ENCODE measurements around the gene REP15. TPM values are rescaled to one million over a fixed set of nuclear protein-coding genes. Genes with fewer than 3 reads are reported as not detected.

REP15 gene
- total and polyA plus RNA-seq, 2 donors (not counting 1 experiment from before 2014, with no cell fraction given) = 0.44 TPM; not detected in 1

DNA sequence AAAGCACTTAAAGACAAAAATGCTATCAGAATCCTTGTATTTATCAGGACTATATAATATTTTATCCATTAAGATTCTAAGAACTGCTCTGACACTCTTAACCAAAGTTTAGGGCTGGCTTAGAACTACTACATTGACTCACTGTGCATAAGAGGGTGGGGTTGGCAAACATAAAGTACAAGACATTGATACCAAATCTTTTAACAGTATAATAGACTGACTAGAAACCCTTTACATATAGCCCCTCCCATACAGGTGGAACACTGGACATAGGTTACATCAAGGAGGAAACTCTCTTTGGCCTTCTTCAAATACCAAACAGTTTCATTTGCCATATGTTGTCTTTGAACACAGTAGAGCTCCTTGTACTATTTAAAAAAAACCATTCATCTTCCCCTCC, 15.6 kb upstream of the REP15 start:
- DNase-seq (no peak), ATAC-seq (ENCODE audit: low read depth) (no peak)
- intact Hi-C loops (cut with micrococcal nuclease) = no loop called here
- H3K79me2 ChIP-seq (ENCODE audit: control insufficient read depth, insufficient read depth, low read length) = no peaks in the 10 kb centered on the region
- no peak overlapping the region for H3K9ac ChIP-seq (ENCODE audit: low read length)
- ChIA-PET CTCF (no interaction called here), POLR2A (no interaction called here)
- H3K36me3 ChIP-seq (replicated peaks in 1 of 2; ENCODE audit: control extremely low read depth in 1 of 2, control insufficient read depth in 1 of 2, extremely low read depth in 1 of 2, insufficient read depth in 2 of 2, low read length in 1 of 2) = peaks cover 0 to 15% of the 10 kb centered on the region in 2 experiments
- H4K20me1 ChIP-seq (ENCODE audit: control insufficient read depth, insufficient read depth, low read length, poor library complexity, severe bottlenecking) = no peaks in the 10 kb centered on the region
- H3K4me3 ChIP-seq (ENCODE audit: control extremely low read depth in 1 of 5, extremely low read depth in 1 of 5, insufficient read depth in 1 of 5, low read depth in 2 of 5, low read length in 4 of 5) = no peak overlapping the region
- Mint-ChIP-seq H3K27me3 (no peaks in the 10 kb centered on the region), H3K4me1 (no peaks in the 10 kb centered on the region), H3K4me3 (no peak overlapping the region), H3K27ac (no peak overlapping the region), H3K9me3 (ENCODE audit: insufficient read depth) (peaks cover 3% of the 10 kb centered on the region)
- H3K27me3 ChIP-seq (replicated peaks in 1 of 4; ENCODE audit: control extremely low read depth in 1 of 4, control insufficient read depth in 3 of 4, insufficient read depth in 4 of 4, low read length in 3 of 4) = no peaks in the 10 kb centered on the region
- no peaks in the 10 kb centered on the region for H3K4me1 ChIP-seq (ENCODE audit: control insufficient read depth in 2 of 2, insufficient read depth in 2 of 2, low read length in 2 of 2)
- no peak overlapping the region for H3K4me2 ChIP-seq (replicated peaks; ENCODE audit: low read depth, low read length, poor library complexity, severe bottlenecking)
- TF ChIP-seq, protein P1, sequence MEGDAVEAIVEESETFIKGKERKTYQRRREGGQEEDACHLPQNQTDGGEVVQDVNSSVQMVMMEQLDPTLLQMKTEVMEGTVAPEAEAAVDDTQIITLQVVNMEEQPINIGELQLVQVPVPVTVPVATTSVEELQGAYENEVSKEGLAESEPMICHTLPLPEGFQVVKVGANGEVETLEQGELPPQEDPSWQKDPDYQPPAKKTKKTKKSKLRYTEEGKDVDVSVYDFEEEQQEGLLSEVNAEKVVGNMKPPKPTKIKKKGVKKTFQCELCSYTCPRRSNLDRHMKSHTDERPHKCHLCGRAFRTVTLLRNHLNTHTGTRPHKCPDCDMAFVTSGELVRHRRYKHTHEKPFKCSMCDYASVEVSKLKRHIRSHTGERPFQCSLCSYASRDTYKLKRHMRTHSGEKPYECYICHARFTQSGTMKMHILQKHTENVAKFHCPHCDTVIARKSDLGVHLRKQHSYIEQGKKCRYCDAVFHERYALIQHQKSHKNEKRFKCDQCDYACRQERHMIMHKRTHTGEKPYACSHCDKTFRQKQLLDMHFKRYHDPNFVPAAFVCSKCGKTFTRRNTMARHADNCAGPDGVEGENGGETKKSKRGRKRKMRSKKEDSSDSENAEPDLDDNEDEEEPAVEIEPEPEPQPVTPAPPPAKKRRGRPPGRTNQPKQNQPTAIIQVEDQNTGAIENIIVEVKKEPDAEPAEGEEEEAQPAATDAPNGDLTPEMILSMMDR (IDR thresholded peaks at IDR 0.05) = no peak
- TF ChIP-seq EZH2 (IDR thresholded peaks at IDR 0.05; ENCODE audit: borderline replicate concordance, insufficient read depth, low read depth, low read length, poor library complexity, severe bottlenecking) = no peak
- no peak overlapping the region for H2AFZ ChIP-seq (ENCODE audit: insufficient read depth, low read depth, low read length, poor library complexity, severe bottlenecking)
- H3K27ac ChIP-seq (ENCODE audit: low read length in 2 of 2) = no peak overlapping the region
- no peaks in the 10 kb centered on the region for H3K9me3 ChIP-seq (ENCODE audit: control extremely low read depth in 1 of 3, control insufficient read depth in 2 of 3, insufficient read depth in 1 of 3, low read length in 2 of 3)

DNA sequence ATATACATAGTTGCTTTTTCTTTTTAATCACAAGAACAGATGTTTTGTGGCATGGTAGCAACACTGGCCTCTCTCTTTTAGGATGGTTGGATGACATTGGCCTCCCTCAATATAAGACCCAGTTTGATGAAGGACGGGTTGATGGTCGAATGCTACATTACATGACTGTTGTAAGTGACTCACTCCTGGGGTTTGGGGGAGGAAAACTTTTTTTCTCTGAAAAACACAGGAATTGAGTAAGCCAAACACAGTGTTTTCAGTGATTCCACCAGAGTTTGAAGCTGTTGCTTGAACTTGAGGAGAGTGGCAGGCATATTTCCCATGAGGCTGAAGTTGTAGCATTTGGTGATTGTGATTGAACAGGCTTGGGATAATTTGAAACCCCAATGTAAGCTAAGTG, 13.7 kb upstream of the REP15 start:
- H3K79me2 ChIP-seq (ENCODE audit: control insufficient read depth, insufficient read depth, low read length) = no peaks in the 10 kb centered on the region
- no peak for DNase-seq
- no peaks in the 10 kb centered on the region for H3K4me1 ChIP-seq (ENCODE audit: control insufficient read depth in 2 of 2, insufficient read depth in 2 of 2, low read length in 2 of 2)
- H4K20me1 ChIP-seq (ENCODE audit: control insufficient read depth, insufficient read depth, low read length, poor library complexity, severe bottlenecking) = no peaks in the 10 kb centered on the region
- H3K27me3 Mint-ChIP-seq = no peaks in the 10 kb centered on the region
- H3K27ac ChIP-seq (ENCODE audit: low read length in 2 of 2) = no peak overlapping the region
- no peak overlapping the region for H3K27ac Mint-ChIP-seq
- no peak for ATAC-seq (ENCODE audit: low read depth)
- no peaks in the 10 kb centered on the region for H3K27me3 ChIP-seq (replicated peaks in 1 of 4; ENCODE audit: control extremely low read depth in 1 of 4, control insufficient read depth in 3 of 4, insufficient read depth in 4 of 4, low read length in 3 of 4)
- H3K4me3 Mint-ChIP-seq = no peak overlapping the region
- no peak overlapping the region for H3K4me3 ChIP-seq (ENCODE audit: control extremely low read depth in 1 of 5, extremely low read depth in 1 of 5, insufficient read depth in 1 of 5, low read depth in 2 of 5, low read length in 4 of 5)
- TF ChIP-seq, protein P1 (IDR thresholded peaks at IDR 0.05) = no peak
- no peak for TF ChIP-seq EZH2 (IDR thresholded peaks at IDR 0.05; ENCODE audit: borderline replicate concordance, insufficient read depth, low read depth, low read length, poor library complexity, severe bottlenecking)
- ChIA-PET POLR2A (no interaction called here), CTCF (no interaction called here)
- H3K9ac ChIP-seq (ENCODE audit: low read length) = no peak overlapping the region
- no peak overlapping the region for H2AFZ ChIP-seq (ENCODE audit: insufficient read depth, low read depth, low read length, poor library complexity, severe bottlenecking)
- H3K4me2 ChIP-seq (replicated peaks; ENCODE audit: low read depth, low read length, poor library complexity, severe bottlenecking) = no peak overlapping the region
- no peaks in the 10 kb centered on the region for H3K9me3 ChIP-seq (ENCODE audit: control extremely low read depth in 1 of 3, control insufficient read depth in 2 of 3, insufficient read depth in 1 of 3, low read length in 2 of 3)
- peaks cover 5 to 12% of the 10 kb centered on the region in 2 experiments for H3K36me3 ChIP-seq (replicated peaks in 1 of 2; ENCODE audit: control extremely low read depth in 1 of 2, control insufficient read depth in 1 of 2, extremely low read depth in 1 of 2, insufficient read depth in 2 of 2, low read length in 1 of 2)
- H3K4me1 Mint-ChIP-seq = no peaks in the 10 kb centered on the region
- H3K9me3 Mint-ChIP-seq (ENCODE audit: insufficient read depth) = peaks cover 3% of the 10 kb centered on the region
- intact Hi-C loops (cut with micrococcal nuclease) = no loop called here
- no CpG with 5 or more reads among the region's 2 CpGs for WGBS (ENCODE audit: insufficient coverage)

Data from B cell (primary cell).